ENCODE measurements around the gene RSPH6A.

DNA sequence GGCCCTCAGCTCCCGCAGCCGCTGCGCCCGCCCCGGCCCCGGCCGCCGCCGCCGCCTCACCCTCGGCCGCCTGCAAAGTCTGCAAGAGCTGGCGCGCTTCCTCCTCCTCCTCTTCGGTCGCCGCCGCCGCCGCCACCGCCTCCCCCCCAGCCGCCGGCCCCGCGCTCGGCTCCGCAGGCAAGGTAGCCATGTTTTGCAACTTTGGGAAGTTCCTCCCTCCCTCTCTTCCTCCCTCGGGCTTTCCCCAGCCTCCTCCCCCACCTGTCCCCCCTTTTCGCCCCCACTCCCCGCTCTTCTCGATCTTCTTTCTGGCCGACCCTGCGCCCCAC lies 46.5 kb downstream of the RSPH6A start:
- TF ChIP-seq CTCF (IDR thresholded peaks at IDR 0.05) (no peak), POLR2A (IDR thresholded peaks at IDR 0.05) (no peak)
